ENCODE measurements around the gene LDB2.

GRCh38 chr4:16827794-16828724, 70.4 kb downstream of the LDB2 start:
- TF ChIP-seq POLR2A (IDR thresholded peaks at IDR 0.05; ENCODE audit: low read length) (no peak), GATA1 (IDR thresholded peaks at IDR 0.05; ENCODE audit: low read depth, low read length) (no peak)

All from erythroblast (primary cell).